Effector memory CD8-positive, alpha-beta T cell (primary cell): ENCODE data around the gene MROH7.

Source experiments
- ATAC-seq: fragments of 150-1000 bp; cut with Tn5 transposase; replicated peaks from 2 replicates; pipeline ENCODE4 v1.10.0; 2021; ENCODE audit warnings: mild to moderate bottlenecking, moderate library complexity
- DNase-seq, 3 experiments: peaks; one replicate each; pipeline ENCODE4 v3.0.0; 2021
- H3K27ac Mint-ChIP-seq, 2 donors: one replicate each; pipeline ENCODE4 v1.8.0; 2022; ENCODE audit warnings: mild to moderate bottlenecking in 2 of 2, mixed read lengths in 2 of 2, moderate library complexity in 2 of 2
- H3K27me3 Mint-ChIP-seq, 2 donors: one replicate each; pipeline ENCODE4 v1.8.0; 2022; ENCODE audit warnings: mixed read lengths in 2 of 2
- H3K36me3 Mint-ChIP-seq: one replicate; pipeline ENCODE4 v1.8.0; 2022; ENCODE audit warnings: mild to moderate bottlenecking, moderate library complexity, mixed read lengths; ENCODE audit not compliant: insufficient read depth
- H3K4me1 Mint-ChIP-seq, 2 donors: one replicate each; pipeline ENCODE4 v1.8.0; 2022; ENCODE audit warnings: low read depth in 2 of 2, mixed read lengths in 2 of 2
- H3K4me3 Mint-ChIP-seq, 2 donors: one replicate each; pipeline ENCODE4 v1.8.0; 2022; ENCODE audit warnings: mild to moderate bottlenecking in 2 of 2, mixed read lengths in 2 of 2, moderate library complexity in 2 of 2
- H3K9me3 Mint-ChIP-seq, 2 donors: one replicate each; pipeline ENCODE4 v1.8.0; 2022; ENCODE audit warnings: mixed read lengths in 2 of 2

The MROH7 gene

GRCh38 chr1:54721719-54722118 lies 80.1 kb downstream of the MROH7 start:
- Mint-ChIP-seq H3K27me3 (no peaks in the 10 kb centered on the region), H3K9me3 (no peaks in the 10 kb centered on the region), H3K36me3 (peaks cover 46% of the 10 kb centered on the region), H3K27ac (no peak overlapping the region), H3K4me3 (no peak overlapping the region), H3K4me1 (peaks cover 9 to 25% of the 10 kb centered on the region in 2 donors)
- DNase-seq, result no peak
- ATAC-seq, result no peak

- DNase-seq (no peak), ATAC-seq (no peak)
- H3K36me3 Mint-ChIP-seq, result peaks cover 46% of the 10 kb centered on the region
- H3K4me1 Mint-ChIP-seq, result peaks cover 3 to 10% of the 10 kb centered on the region in 2 donors
- no peak overlapping the region for H3K27ac Mint-ChIP-seq
- H3K27me3 Mint-ChIP-seq, result no peaks in the 10 kb centered on the region
- no peak overlapping the region for H3K4me3 Mint-ChIP-seq
- H3K9me3 Mint-ChIP-seq, result no peaks in the 10 kb centered on the region
These were observed 82.4 kb downstream of the MROH7 start for GRCh38 chr1:54723985-54724384.

GRCh38 chr1:54724771-54725170 lies 83.2 kb downstream of the MROH7 start:
- H3K27ac Mint-ChIP-seq, result peak overlapping the region in 1 of 2 donors; percentile 57
- no peaks in the 10 kb centered on the region for H3K9me3 Mint-ChIP-seq
- ATAC-seq (no peak), DNase-seq (no peak)
- H3K36me3 Mint-ChIP-seq, result peaks cover 51% of the 10 kb centered on the region
- H3K27me3 Mint-ChIP-seq, result no peaks in the 10 kb centered on the region
- peaks cover 0 to 5% of the 10 kb centered on the region in 2 donors for H3K4me1 Mint-ChIP-seq
- no peak overlapping the region for H3K4me3 Mint-ChIP-seq

GRCh38 chr1:54728027-54728426 lies 86.4 kb downstream of the MROH7 start:
- H3K4me3 Mint-ChIP-seq, result no peak overlapping the region
- H3K36me3 Mint-ChIP-seq, result peaks cover 63% of the 10 kb centered on the region
- H3K27ac Mint-ChIP-seq, result no peak overlapping the region
- DNase-seq (no peak), ATAC-seq (no peak)
- H3K27me3 Mint-ChIP-seq, result no peaks in the 10 kb centered on the region
- peaks cover 0 to 5% of the 10 kb centered on the region in 2 donors for H3K4me1 Mint-ChIP-seq
- H3K9me3 Mint-ChIP-seq, result no peaks in the 10 kb centered on the region

GRCh38 chr1:54736685-54737084 lies 95.1 kb downstream of the MROH7 start:
- peaks cover 4 to 6% of the 10 kb centered on the region in 2 donors for H3K4me1 Mint-ChIP-seq
- no peaks in the 10 kb centered on the region for H3K9me3 Mint-ChIP-seq
- DNase-seq (no peak), ATAC-seq (no peak)
- H3K27me3 Mint-ChIP-seq, result no peaks in the 10 kb centered on the region
- no peak overlapping the region for H3K4me3 Mint-ChIP-seq
- peak overlapping the region; percentile 39 to 55 for H3K27ac Mint-ChIP-seq
- peaks cover 63% of the 10 kb centered on the region for H3K36me3 Mint-ChIP-seq

- Mint-ChIP-seq H3K27me3 (no peaks in the 10 kb centered on the region), H3K4me3 (no peak overlapping the region), H3K36me3 (peaks cover 59% of the 10 kb centered on the region), H3K27ac (no peak overlapping the region), H3K4me1 (peaks cover 4 to 6% of the 10 kb centered on the region in 2 donors), H3K9me3 (no peaks in the 10 kb centered on the region)
- ATAC-seq (no peak), DNase-seq (no peak)
These were observed 96.7 kb downstream of the MROH7 start for GRCh38 chr1:54738244-54738643.

- ATAC-seq (no peak), DNase-seq (no peak)
- Mint-ChIP-seq H3K27ac (peak overlapping the region in 1 of 2 donors; percentile 55), H3K4me1 (peaks cover 4 to 6% of the 10 kb centered on the region in 2 donors), H3K27me3 (no peaks in the 10 kb centered on the region), H3K36me3 (peaks cover 31% of the 10 kb centered on the region), H3K9me3 (no peaks in the 10 kb centered on the region), H3K4me3 (no peak overlapping the region)
These were observed 99.9 kb downstream of the MROH7 start for GRCh38 chr1:54741531-54741930.

- Mint-ChIP-seq H3K4me1 (no peaks in the 10 kb centered on the region), H3K36me3 (peaks cover 31% of the 10 kb centered on the region)
These were observed 100.7 kb downstream of the MROH7 start for GRCh38 chr1:54742282-54742681.

GRCh38 chr1:54743416-54744226 lies 102.0 kb downstream of the MROH7 start:
- H3K27ac Mint-ChIP-seq, result peak overlapping the region in 1 of 2 donors; percentile 8
- no peaks in the 10 kb centered on the region for H3K27me3 Mint-ChIP-seq
- peaks cover 21% of the 10 kb centered on the region for H3K36me3 Mint-ChIP-seq
- no peak overlapping the region for H3K4me3 Mint-ChIP-seq
- H3K4me1 Mint-ChIP-seq, result no peaks in the 10 kb centered on the region
- ATAC-seq (no peak), DNase-seq (no peak)
- H3K9me3 Mint-ChIP-seq, result no peaks in the 10 kb centered on the region

More at GRCh38 chr1:54742282-54742681, 100.7 kb downstream of the MROH7 start:
- DNase-seq (no peak), ATAC-seq (no peak)
- H3K27me3 Mint-ChIP-seq, result no peaks in the 10 kb centered on the region
- H3K9me3 Mint-ChIP-seq, result no peaks in the 10 kb centered on the region
- H3K27ac Mint-ChIP-seq, result no peak overlapping the region
- H3K4me3 Mint-ChIP-seq, result no peak overlapping the region

- no peaks in the 10 kb centered on the region for H3K4me1 Mint-ChIP-seq
- no peak for ATAC-seq
- no peaks in the 10 kb centered on the region for H3K9me3 Mint-ChIP-seq
- no peaks in the 10 kb centered on the region for H3K27me3 Mint-ChIP-seq
- H3K36me3 Mint-ChIP-seq, result peaks cover 15% of the 10 kb centered on the region
- no peak overlapping the region for H3K27ac Mint-ChIP-seq
- DNase-seq, result no peak
- H3K4me3 Mint-ChIP-seq, result no peak overlapping the region
These were observed 103.1 kb downstream of the MROH7 start for GRCh38 chr1:54744696-54745095.

GRCh38 chr1:54745274-54745673 lies 103.7 kb downstream of the MROH7 start:
- ATAC-seq (no peak), DNase-seq (no peak)
- H3K27me3 Mint-ChIP-seq, result no peaks in the 10 kb centered on the region
- H3K9me3 Mint-ChIP-seq, result no peaks in the 10 kb centered on the region
- H3K27ac Mint-ChIP-seq, result no peak overlapping the region
- peaks cover 15% of the 10 kb centered on the region for H3K36me3 Mint-ChIP-seq
- no peak overlapping the region for H3K4me3 Mint-ChIP-seq
- no peaks in the 10 kb centered on the region for H3K4me1 Mint-ChIP-seq

GRCh38 chr1:54745864-54746263 lies 104.3 kb downstream of the MROH7 start:
- Mint-ChIP-seq H3K9me3 (no peaks in the 10 kb centered on the region), H3K27ac (no peak overlapping the region), H3K27me3 (no peaks in the 10 kb centered on the region), H3K4me3 (no peak overlapping the region), H3K36me3 (peaks cover 15% of the 10 kb centered on the region), H3K4me1 (no peaks in the 10 kb centered on the region)
- no peak for DNase-seq
- ATAC-seq, result no peak

- no peaks in the 10 kb centered on the region for H3K27me3 Mint-ChIP-seq
- ATAC-seq, result no peak
These were observed 106.7 kb downstream of the MROH7 start for GRCh38 chr1:54748094-54748835.

GRCh38 chr1:54750596-54750995 lies 109.0 kb downstream of the MROH7 start:
- Mint-ChIP-seq H3K4me3 (no peak overlapping the region), H3K9me3 (no peaks in the 10 kb centered on the region), H3K27me3 (no peaks in the 10 kb centered on the region), H3K36me3 (peaks cover 3% of the 10 kb centered on the region), H3K4me1 (no peaks in the 10 kb centered on the region), H3K27ac (no peak overlapping the region)
- no peak for DNase-seq
- no peak for ATAC-seq

More at GRCh38 chr1:54748094-54748835, 106.7 kb downstream of the MROH7 start:
- Mint-ChIP-seq H3K4me3 (no peak overlapping the region), H3K27ac (no peak overlapping the region), H3K9me3 (no peaks in the 10 kb centered on the region), H3K4me1 (no peaks in the 10 kb centered on the region), H3K36me3 (peaks cover 3% of the 10 kb centered on the region)
- DNase-seq, result no peak
